NCI-H446 treated with DMSO at 0.1 percent for 48 hours (cell line): ENCODE results near the gene WNT4.

ENCODE experiments used
- DNase-seq: peaks from one replicate; lab custom pipeline; 2025; lab: John Stamatoyannopoulos, UW

Gene WNT4

DNA sequence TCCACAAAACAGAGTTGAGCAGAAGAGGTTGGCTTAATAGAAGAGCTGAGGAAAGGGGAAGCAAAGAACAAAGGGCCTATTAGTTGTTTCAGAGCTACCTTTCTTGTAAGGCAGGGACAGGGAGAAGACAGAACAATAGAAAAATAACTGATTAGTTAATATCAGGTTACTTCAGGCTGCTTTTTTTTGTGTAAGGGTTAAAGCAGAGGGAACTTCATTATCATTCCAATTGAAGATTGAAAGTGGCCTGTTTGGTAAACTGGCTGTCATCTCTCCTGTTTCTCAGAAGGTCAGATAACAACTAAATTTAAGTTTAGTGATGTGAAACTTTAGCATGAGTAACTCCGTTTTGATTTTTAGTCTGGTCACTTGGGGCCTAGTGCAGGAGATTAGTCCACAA is 68.1 kb downstream of the WNT4 start:
- DNase-seq: no peak

DNA sequence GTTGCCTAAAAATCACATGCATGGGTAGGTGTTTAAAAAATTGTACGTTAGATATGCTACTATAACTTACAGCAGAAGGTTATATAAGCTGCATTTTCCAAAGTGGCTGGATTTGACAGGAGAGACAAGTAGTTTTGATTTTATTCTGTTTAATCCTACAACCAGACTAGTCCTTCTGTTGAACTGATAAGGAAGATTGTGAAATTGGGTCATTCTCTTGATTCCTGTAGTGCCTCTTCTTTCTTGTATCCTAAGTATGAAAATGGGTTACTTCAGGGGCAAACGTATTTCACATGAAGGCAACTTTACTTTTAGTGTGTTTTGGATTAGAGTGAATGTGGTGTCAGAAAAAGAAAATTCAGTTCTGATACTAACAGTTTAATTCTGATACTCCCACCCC is 71.4 kb downstream of the WNT4 start:
- no peak for DNase-seq
